Neural cell (in vitro differentiated cells): Measurements from ENCODE around the gene PREP.

Experiments
- CTCF ChIP-seq: fragments of 450-650 bp; IDR thresholded peaks from 2 replicates; pipeline ENCODE4 v1.5.1; 2014; ENCODE audit warnings: antibody characterized with exemption, mild to moderate bottlenecking, moderate library complexity; ENCODE audit not compliant: poor library complexity, severe bottlenecking
- EZH2 ChIP-seq: fragments of 200-600, 300-800 bp; shearing (Covaris generic), sonication (generic); IDR thresholded peaks from 2 replicates; pipeline ENCODE4 v1.6.1; 2014; ENCODE audit warnings: antibody characterized with exemption, low read length, borderline replicate concordance, mild to moderate bottlenecking; ENCODE audit not compliant: insufficient read depth, poor library complexity, severe bottlenecking

GRCh38 chr6:105324386-105324950, 78.4 kb downstream of the PREP start:
- TF ChIP-seq CTCF (no peak), EZH2 (no peak)
